H1 (cell line): ENCODE results near the gene FOXO6. TPM values are rescaled to one million over a fixed set of nuclear protein-coding genes. Genes with fewer than 3 reads are reported as not detected.
A peak's percentile ranks its signal among the peaks of the same experiment; 100 is the strongest.

Experiments used
- CTCF ChIA-PET: fragments of 300-600 bp; sonication (Branson Sonifier 250); formaldehyde crosslinking; loops from one replicate; lab custom pipeline; 2021; ENCODE audit not compliant: partially characterized antibody; lab: Charles Lee
- POLR2A ChIA-PET: fragments of 300-600 bp; sonication (Branson Sonifier 250); formaldehyde crosslinking; loops from one replicate; lab custom pipeline; 2021; ENCODE audit warnings: inconsistent platforms; ENCODE audit not compliant: partially characterized antibody; lab: Charles Lee
- DNase-seq, 2 experiments: peaks; one replicate each; pipeline versions ENCODE4 v3.0.0 to v3.0.0-alpha.2; 2010 to 2022; ENCODE audit warnings: low spot score in 2 of 2, low read depth in 1 of 2, mixed read lengths in 1 of 2
- FAIRE-seq: peaks from 2 replicates; lab custom pipeline; 2011; peaks lifted over from hg19 to GRCh38; lab: Jason Lieb, UNC
- H2AFZ ChIP-seq: 2 replicates; pipeline ENCODE4 v1.8.1; 2012; ENCODE audit warnings: low read length, inconsistent platforms
- H2AK5ac ChIP-seq: 2 replicates; pipeline ENCODE4 v1.6.1; 2013; ENCODE audit warnings: low read depth, low read length
- H2BK120ac ChIP-seq: replicated peaks from 2 replicates; pipeline ENCODE3; 2013; ENCODE audit warnings: low read depth, low read length, inconsistent platforms
- H2BK12ac ChIP-seq: 2 replicates; pipeline ENCODE4 v1.6.1; 2013; ENCODE audit warnings: low read depth, low read length
- H2BK15ac ChIP-seq: 2 replicates; pipeline ENCODE4 v1.6.1; 2013; ENCODE audit warnings: low read length
- H2BK20ac ChIP-seq: 2 replicates; pipeline ENCODE4 v1.6.1; 2013; ENCODE audit warnings: low read length
- H2BK5ac ChIP-seq: 2 replicates; pipeline ENCODE4 v1.6.1; 2013; ENCODE audit warnings: low read depth, low read length
- H3K14ac ChIP-seq: 2 replicates; pipeline ENCODE4 v1.6.1; 2013; ENCODE audit warnings: inconsistent platforms; ENCODE audit not compliant: insufficient read length
- H3K18ac ChIP-seq: 2 replicates; pipeline ENCODE4 v1.6.1; 2013; ENCODE audit warnings: low read length; ENCODE audit errors: extremely low read depth
- H3K23ac ChIP-seq: 2 replicates; pipeline ENCODE4 v1.6.1; 2013; ENCODE audit warnings: inconsistent platforms; ENCODE audit not compliant: insufficient read length
- H3K23me2 ChIP-seq: 2 replicates; pipeline ENCODE4 v1.6.1; 2013; ENCODE audit warnings: low read depth, low read length
- H3K27ac ChIP-seq: 2 replicates; pipeline ENCODE4 v1.6.1; 2011; ENCODE audit warnings: low read depth, low read length, inconsistent platforms
- H3K27me3 ChIP-seq, 4 experiments: replicated peaks in 1 of 4; 1 replicate in 1 of 4; 2 replicates in 3 of 4; pipeline versions ENCODE4 v1.6.1 to v1.8.1; 2011 to 2013; ENCODE audit warnings: low read length in 3 of 4, mild to moderate bottlenecking in 3 of 4, inconsistent platforms in 2 of 4, mixed read lengths in 2 of 4, moderate library complexity in 1 of 4; ENCODE audit not compliant: control insufficient read depth in 3 of 4, insufficient read depth in 3 of 4; ENCODE audit errors: extremely low read depth in 1 of 4
- H3K36me3 ChIP-seq, 4 experiments: 2 replicates each; pipeline versions ENCODE4 v1.6.1 to v1.8.1; 2011 to 2013; ENCODE audit warnings: mild to moderate bottlenecking in 4 of 4, low read length in 3 of 4, moderate library complexity in 2 of 4, control low read depth in 1 of 4, inconsistent platforms in 1 of 4; ENCODE audit not compliant: insufficient read depth in 4 of 4, control insufficient read depth in 2 of 4
- H3K4ac ChIP-seq: replicated peaks from 2 replicates; pipeline ENCODE3; 2013; ENCODE audit warnings: low read length, low read depth, mixed read lengths, inconsistent platforms; ENCODE audit not compliant: insufficient read length
- H3K4me1 ChIP-seq, 4 experiments: replicated peaks in 1 of 4; 1 replicate in 1 of 4; 2 replicates in 3 of 4; pipeline versions ENCODE4 v1.6.1 to v1.8.1; 2011 to 2013; ENCODE audit warnings: low read length in 3 of 4, inconsistent platforms in 2 of 4, mixed read lengths in 1 of 4; ENCODE audit not compliant: insufficient read depth in 4 of 4, control insufficient read depth in 3 of 4
- H3K4me2 ChIP-seq, 2 experiments: 2 replicates each; pipeline versions ENCODE4 v1.6.1 to v1.8.1; 2011 to 2013; ENCODE audit warnings: low read depth in 2 of 2, low read length in 2 of 2, control low read depth in 1 of 2, inconsistent platforms in 1 of 2, mild to moderate bottlenecking in 1 of 2; ENCODE audit not compliant: insufficient read depth in 1 of 2
- H3K4me3 ChIP-seq, 4 experiments: fragments of 200-600, 300-600 bp in 1 of 4; sonication (generic), shearing (Covaris generic), sonication (Bioruptor Twin) in 1 of 4; 2 replicates each; pipeline versions ENCODE4 v1.5.1 to v1.8.1; 2011 to 2016; ENCODE audit warnings: low read length in 4 of 4, low read depth in 3 of 4, control low read depth in 2 of 4, inconsistent platforms in 2 of 4, mild to moderate bottlenecking in 2 of 4, mixed read lengths in 1 of 4, moderate library complexity in 1 of 4; ENCODE audit not compliant: insufficient read depth in 2 of 4; ENCODE audit errors: extremely low read depth in 1 of 4
- H3K56ac ChIP-seq: replicated peaks from 2 replicates; pipeline ENCODE3; 2013; ENCODE audit warnings: low read depth, mild to moderate bottlenecking, mixed read lengths, low read length, inconsistent platforms; ENCODE audit not compliant: insufficient read length
- H3K79me1 ChIP-seq: 2 replicates; pipeline ENCODE4 v1.6.1; 2013; ENCODE audit warnings: low read depth, low read length, control low read depth
- H3K79me2 ChIP-seq, 2 experiments: 2 replicates each; pipeline versions ENCODE4 v1.6.1 to v1.8.1; 2012 to 2013; ENCODE audit warnings: low read length in 2 of 2, mild to moderate bottlenecking in 2 of 2, inconsistent platforms in 1 of 2; ENCODE audit not compliant: insufficient read depth in 2 of 2, control insufficient read depth in 1 of 2
- H3K9ac ChIP-seq, 4 experiments: replicated peaks in 1 of 4; 1 replicate in 1 of 4; 2 replicates in 3 of 4; pipeline versions ENCODE4 v1.6.1 to v1.8.1; 2011 to 2013; ENCODE audit warnings: low read depth in 3 of 4, low read length in 3 of 4, control low read depth in 2 of 4, mild to moderate bottlenecking in 2 of 4, moderate library complexity in 2 of 4, inconsistent platforms in 1 of 4; ENCODE audit errors: extremely low read depth in 1 of 4
- H3K9me3 ChIP-seq, 2 experiments: 2 replicates each; pipeline versions ENCODE4 v1.6.1 to v1.8.1; 2012 to 2013; ENCODE audit warnings: mild to moderate bottlenecking in 2 of 2, moderate library complexity in 2 of 2, control low read depth in 1 of 2, inconsistent platforms in 1 of 2, low read depth in 1 of 2, low read length in 1 of 2, mixed read lengths in 1 of 2; ENCODE audit not compliant: insufficient read depth in 2 of 2
- H4K20me1 ChIP-seq, 2 experiments: replicated peaks in 1 of 2; 2 replicates each; pipeline versions ENCODE3 to v1.8.1; 2011 to 2013; ENCODE audit warnings: inconsistent platforms in 2 of 2, low read length in 2 of 2, mild to moderate bottlenecking in 1 of 2; ENCODE audit not compliant: insufficient read depth in 2 of 2, control insufficient read depth in 1 of 2
- H4K5ac ChIP-seq: 2 replicates; pipeline ENCODE4 v1.6.1; 2013; ENCODE audit warnings: low read length, low read depth, mixed read lengths, inconsistent platforms; ENCODE audit not compliant: insufficient read length
- H4K8ac ChIP-seq: 2 replicates; pipeline ENCODE4 v1.8.0; 2013; ENCODE audit warnings: mild to moderate bottlenecking, moderate library complexity, low read length, inconsistent platforms; ENCODE audit not compliant: insufficient read depth; ENCODE audit errors: extremely low read depth
- H4K91ac ChIP-seq: replicated peaks from 2 replicates; pipeline ENCODE3; 2013; ENCODE audit warnings: low read length, mixed read lengths, inconsistent platforms; ENCODE audit not compliant: insufficient read length
- GABPA ChIP-seq: IDR thresholded peaks from 2 replicates; pipeline ENCODE4 v1.6.1; 2011; ENCODE audit warnings: mild to moderate bottlenecking, low read length, moderate library complexity, borderline replicate concordance; ENCODE audit not compliant: insufficient read depth
- RXRA ChIP-seq: IDR thresholded peaks from 2 replicates; pipeline ENCODE4 v1.6.1; 2011; ENCODE audit warnings: low read depth, mild to moderate bottlenecking, low read length, moderate library complexity; ENCODE audit not compliant: insufficient read depth
- WGBS, 2 experiments: shearing (Covaris generic) in 1 of 2; methylation state at CpG; one replicate each; pipeline versions ENCODE4 v1.1.6 to v1.1.7; 2013 to 2015; ENCODE audit warnings: low lambda C conversion rate in 2 of 2, mixed read lengths in 2 of 2, inconsistent platforms in 1 of 2, low coverage in 1 of 2, missing lambda C conversion rate in 1 of 2; ENCODE audit not compliant: insufficient replicate concordance in 2 of 2, insufficient coverage in 1 of 2, insufficient read length in 1 of 2; ENCODE audit errors: extremely low coverage in 1 of 2, missing lambda C conversion rate in 1 of 2; 5-methylcytosine and 5-hydroxymethylcytosine counted together
- polyA plus RNA-seq, 7 experiments: library from polyadenylated mRNA; depleted of rRNA in 3 of 7; stranded (reverse) in 5 of 7; unstranded in 2 of 7; fragments of >200 nt in 5 of 7; fragments of 200-250 nt in 2 of 7; gene quantifications; 1 replicate in 5 of 7; 2 replicates in 1 of 7; 4 replicates in 1 of 7; pipeline versions ENCODE4 v1.2.1 to v1.2.3, GENCODE V29; 2011 to 2013; ENCODE audit warnings: missing spikeins in 2 of 7, mixed read lengths in 2 of 7
- total RNA-seq: library from RNA; stranded (reverse); fragmentation: NEBNext Ultra II Directional; extraction: Animal tissue kit (Norgen Biotek cat#: 25700); gene quantifications from 2 replicates; pipeline ENCODE4 v1.2.1, GENCODE V29; 2021

Gene FOXO6
- total and polyA plus RNA-seq, 2 of the 8 experiments (the other 6 are each of a cell fraction or from before 2014, with no cell fraction given) = 0.59 to 3.0 TPM

- Histone ChIP-seq H4K91ac (no peak overlapping the region), H3K4me2 (no peak overlapping the region), H3K27me3 (peaks cover 0 to 5% (median 0%) of the 10 kb centered on the region in 4 experiments; a peak in 3 of 7 replicates), H4K20me1 (peaks cover 0 to 2% of the 10 kb centered on the region in 2 experiments), H2BK5ac (0 out of 2 replicates have a peak overlapping the region, but pooled peaks have one; percentile 18), H3K9me3 (no peaks in the 10 kb centered on the region), H3K4ac (no peak overlapping the region), H2BK120ac (no peak overlapping the region), H3K23me2 (no peaks in the 10 kb centered on the region; the same call in 1 of the 2 replicates), H3K4me1 (peaks cover 11 to 44% (median 32%) of the 10 kb centered on the region in 4 experiments), H3K18ac (no peak overlapping the region), H2BK20ac (no peak overlapping the region; the same call in 1 of the 2 replicates), H4K5ac (no peak overlapping the region), H4K8ac (no peak overlapping the region; the same call in 1 of the 2 replicates), H3K56ac (no peak overlapping the region), H2BK15ac (no peak overlapping the region), H3K14ac (no peak overlapping the region), H3K79me2 (no peaks in the 10 kb centered on the region), H3K4me3 (no peak overlapping the region), H3K79me1 (no peaks in the 10 kb centered on the region), H3K23ac (no peak overlapping the region), H3K36me3 (no peaks in the 10 kb centered on the region), H2BK12ac (peak overlapping the region; percentile 55; the same call in 1 of the 2 replicates), H3K9ac (no peak overlapping the region), H3K27ac (no peak overlapping the region), H2AK5ac (no peak overlapping the region), H2AFZ (no peak overlapping the region)
- FAIRE-seq = no peak
- no peak for DNase-seq
- POLR2A ChIA-PET = interaction anchor here (1.0 to 1.6 kb wide), 3 partner anchors 12 to 34 kb away, joined by 3 to 5 read pairs (median 4); no protein-coding TSS in a partner anchor
- CTCF ChIA-PET = interaction anchor here (0.9 to 16.9 kb wide), 10 partner anchors 9 to 121 kb away, joined by 3 to 247 read pairs (median 6); partner anchors contain the start of gene FOXO6
- WGBS, 2 experiments = 79% methylated on average over 9 of the region's 9 CpGs; no CpG with 5 or more reads in 1 of the 2 experiments
- no peak for TF ChIP-seq GABPA
- TF ChIP-seq RXRA = no peak
These were observed 30.7 kb downstream of the FOXO6 start for GRCh38 chr1:41391834-41392527.
